Left lung (tissue), 10 donors: ENCODE measurements around the gene DSCAM. TPM values are rescaled to one million over a fixed set of nuclear protein-coding genes. Genes with fewer than 3 reads are reported as not detected.

Source experiments
- ATAC-seq: fragments of 200-7000 bp; cut with Tn5 transposase; one replicate; pipeline ENCODE4 v1.9.1; 2020; ENCODE audit warnings: moderate library complexity
- DNase-seq, 4 donors: peaks; one replicate each; pipeline ENCODE4 v3.0.0-alpha.2; 2013 to 2020
- H3K27ac ChIP-seq, 2 donors: fragments of 200-600 bp; sonication (generic) in 1 of 2; one replicate each; pipeline versions ENCODE4 v1.5.0 to v1.8.0; 2020 to 2021
- H3K27me3 ChIP-seq, 2 donors: fragments of 200-600 bp; sonication (generic) in 1 of 2; one replicate each; pipeline versions ENCODE4 v1.5.0 to v1.8.0; 2020 to 2021
- H3K36me3 ChIP-seq, 2 donors: fragments of 200-600 bp; sonication (generic) in 1 of 2; one replicate each; pipeline versions ENCODE4 v1.5.0 to v1.8.0; 2020 to 2021
- H3K4me1 ChIP-seq, 2 donors: fragments of 200-600 bp; one replicate each; pipeline ENCODE4 v1.8.0; 2021
- H3K4me3 ChIP-seq, 2 donors: fragments of 200-600 bp; sonication (generic) in 1 of 2; one replicate each; pipeline versions ENCODE4 v1.5.0 to v1.8.0; 2020 to 2021; ENCODE audit warnings: mild to moderate bottlenecking in 1 of 2
- H3K9me3 ChIP-seq, 2 donors: fragments of 200-600 bp; sonication (generic) in 1 of 2; one replicate each; pipeline versions ENCODE4 v1.5.0 to v1.8.0; 2020 to 2021
- CTCF ChIP-seq, 2 donors: fragments of 200-600 bp; sonication (generic) in 1 of 2; IDR thresholded peaks; one replicate each; pipeline versions ENCODE4 v1.5.0 to v1.8.0; 2021; ENCODE audit warnings: antibody characterized with exemption in 2 of 2
- intact Hi-C, 2 donors: fragments of 100-400 bp; cut with DNase I; formaldehyde crosslinking; loops; one replicate each; pipeline versions ENCODE4 v1.11.2 to v1.14.2; 2022
- polyA plus RNA-seq, 6 donors: library from polyadenylated mRNA; unstranded; fragments of 120-200 nt; gene quantifications; one replicate each; pipeline ENCODE4 v1.2.1, GENCODE V29; 2013; ENCODE audit not compliant: insufficient read length in 6 of 6
- total RNA-seq, 2 donors: library from RNA; stranded (reverse); fragmentation: NEBNext Ultra II Directional; extraction: Animal tissue kit (Norgen Biotek cat#: 25700); gene quantifications; one replicate each; pipeline ENCODE4 v1.2.1, GENCODE V29; 2021
- donor health status: DM: no; HTN: yes; CAD: no.
- donor health status: DM: no; HTN: no; CAD: no.

The DSCAM gene
- total and polyA plus RNA-seq, 8 donors = 0.03 to 0.24 (median 0.07) TPM; not detected in 1

- no peaks in the 10 kb centered on the region for H3K27me3 ChIP-seq
- no peaks in the 10 kb centered on the region for H3K4me1 ChIP-seq
- no peak for ATAC-seq
- no peak overlapping the region for H3K27ac ChIP-seq
- no peak for DNase-seq
- TF ChIP-seq CTCF (IDR thresholded peaks at IDR 0.05) = no peak
- H3K36me3 ChIP-seq = no peaks in the 10 kb centered on the region
- H3K4me3 ChIP-seq = no peak overlapping the region
- intact Hi-C loops = no loop called here
- peaks cover 0 to 39% of the 10 kb centered on the region in 2 donors for H3K9me3 ChIP-seq
These were observed 49.1 kb downstream of the DSCAM start for GRCh38 chr21:40797891-40798290.

- intact Hi-C loops = no loop called here
- DNase-seq (no peak), ATAC-seq (no peak)
- no peaks in the 10 kb centered on the region for H3K27me3 ChIP-seq
- H3K9me3 ChIP-seq = peaks cover 0 to 39% of the 10 kb centered on the region in 2 donors
- no peak overlapping the region for H3K27ac ChIP-seq
- H3K4me3 ChIP-seq = no peak overlapping the region
- H3K4me1 ChIP-seq = no peaks in the 10 kb centered on the region
- no peak for TF ChIP-seq CTCF (IDR thresholded peaks at IDR 0.05)
- no peaks in the 10 kb centered on the region for H3K36me3 ChIP-seq
These were observed 49.5 kb downstream of the DSCAM start for GRCh38 chr21:40797410-40797809.

GRCh38 chr21:40796464-40796863 is 50.5 kb downstream of the DSCAM start:
- DNase-seq (no peak), ATAC-seq (no peak)
- H3K27ac ChIP-seq = no peak overlapping the region
- peaks cover 0 to 37% of the 10 kb centered on the region in 2 donors for H3K9me3 ChIP-seq
- no peaks in the 10 kb centered on the region for H3K36me3 ChIP-seq
- TF ChIP-seq CTCF (IDR thresholded peaks at IDR 0.05) = no peak
- H3K27me3 ChIP-seq = no peaks in the 10 kb centered on the region
- no peak overlapping the region for H3K4me3 ChIP-seq
- intact Hi-C loops = no loop called here
- no peaks in the 10 kb centered on the region for H3K4me1 ChIP-seq

GRCh38 chr21:40795313-40795712 is 51.6 kb downstream of the DSCAM start:
- DNase-seq (no peak), ATAC-seq (no peak)
- intact Hi-C loops = no loop called here
- no peak for TF ChIP-seq CTCF (IDR thresholded peaks at IDR 0.05)
- Histone ChIP-seq H3K27ac (no peak overlapping the region), H3K9me3 (peaks cover 0 to 26% of the 10 kb centered on the region in 2 donors), H3K4me3 (no peak overlapping the region), H3K4me1 (no peaks in the 10 kb centered on the region), H3K36me3 (no peaks in the 10 kb centered on the region), H3K27me3 (no peaks in the 10 kb centered on the region)

- Histone ChIP-seq H3K27ac (no peak overlapping the region), H3K4me1 (no peaks in the 10 kb centered on the region), H3K36me3 (no peaks in the 10 kb centered on the region), H3K4me3 (no peak overlapping the region), H3K9me3 (peaks cover 0 to 3% of the 10 kb centered on the region in 2 donors), H3K27me3 (no peaks in the 10 kb centered on the region)
- TF ChIP-seq CTCF (IDR thresholded peaks at IDR 0.05) = no peak
- ATAC-seq (no peak), DNase-seq (peak in 1 of 4 donors; percentile 16)
- intact Hi-C loops = no loop called here
These were observed 54.1 kb downstream of the DSCAM start for GRCh38 chr21:40792691-40793456.
